IMR-90 (cell line): ENCODE results near the gene LRP1B. TPM values are rescaled to one million over a fixed set of nuclear protein-coding genes. Genes with fewer than 3 reads are reported as not detected.

Experiments
- ATAC-seq: fragments of 200-7000 bp; cut with Tn5 transposase; 2 replicates; pipeline ENCODE4 v1.9.1; 2020; ENCODE audit warnings: low read depth, mild to moderate bottlenecking, moderate library complexity
- BruUV-seq: library from RNA; stranded (reverse); fragments of 400-500 nt; replicated peaks from 2 replicates; lab custom pipeline; 2021; lab: Mats Ljungman, UMichigan
- CTCF ChIA-PET: fragments of 300-600 bp; formaldehyde crosslinking; extraction: SDS; loops from one replicate; lab custom pipeline; 2021; ENCODE audit warnings: antibody characterized with exemption; lab: Yijun Ruan, JAX
- POLR2A ChIA-PET: fragments of 300-600 bp; sonication (Branson Sonifier 250); formaldehyde crosslinking; loops from one replicate; lab custom pipeline; 2022; ENCODE audit warnings: antibody characterized with exemption; ENCODE audit not compliant: unreplicated experiment; lab: Charles Lee
- DNase-seq: peaks from one replicate; pipeline ENCODE4 v3.0.0; 2013
- H2AFZ ChIP-seq: replicated peaks from 2 replicates; pipeline ENCODE3; 2013; ENCODE audit warnings: low read length, mild to moderate bottlenecking; ENCODE audit not compliant: poor library complexity
- H2AK5ac ChIP-seq: 2 replicates; pipeline ENCODE4 v1.6.1; 2013; ENCODE audit warnings: low read depth, low read length, inconsistent platforms
- H2AK9ac ChIP-seq: replicated peaks from 2 replicates; pipeline ENCODE3; 2013; ENCODE audit warnings: mild to moderate bottlenecking, low read depth, low read length, moderate library complexity; ENCODE audit not compliant: poor library complexity
- H2BK120ac ChIP-seq: 2 replicates; pipeline ENCODE4 v1.6.1; 2013; ENCODE audit warnings: low read depth, low read length, inconsistent platforms
- H2BK15ac ChIP-seq: 3 replicates; pipeline ENCODE4 v1.6.1; 2013; ENCODE audit warnings: low read depth, low read length, inconsistent platforms
- H2BK20ac ChIP-seq: 2 replicates; pipeline ENCODE4 v1.6.1; 2013; ENCODE audit warnings: low read depth, mild to moderate bottlenecking, inconsistent platforms, low read length, moderate library complexity
- H2BK5ac ChIP-seq: 2 replicates; pipeline ENCODE4 v1.6.1; 2013; ENCODE audit warnings: mild to moderate bottlenecking, low read depth, low read length, inconsistent platforms; ENCODE audit not compliant: poor library complexity, severe bottlenecking
- H3K14ac ChIP-seq: replicated peaks from 2 replicates; pipeline ENCODE4 v1.6.1; 2013; ENCODE audit warnings: low read depth, low read length, inconsistent platforms
- H3K18ac ChIP-seq: 2 replicates; pipeline ENCODE4 v1.6.1; 2013; ENCODE audit warnings: low read depth, low read length, control low read depth
- H3K23ac ChIP-seq: 2 replicates; pipeline ENCODE4 v1.6.1; 2013; ENCODE audit warnings: low read depth, low read length, inconsistent platforms
- H3K27ac ChIP-seq: 2 replicates; pipeline ENCODE4 v1.5.1; 2013; ENCODE audit warnings: mild to moderate bottlenecking, control low read depth, low read length; ENCODE audit not compliant: insufficient read depth
- H3K27me3 ChIP-seq: 2 replicates; pipeline ENCODE4 v1.6.1; 2013; ENCODE audit warnings: low read length; ENCODE audit not compliant: control insufficient read depth, insufficient read depth
- H3K36me3 ChIP-seq: 2 replicates; pipeline ENCODE4 v1.6.1; 2013; ENCODE audit warnings: low read length, mixed read lengths; ENCODE audit not compliant: control insufficient read depth, insufficient read depth
- H3K4ac ChIP-seq: 2 replicates; pipeline ENCODE4 v1.6.1; 2013; ENCODE audit warnings: low read depth, low read length, inconsistent platforms
- H3K4me1 ChIP-seq: 2 replicates; pipeline ENCODE4 v1.6.1; 2013; ENCODE audit warnings: low read length, mixed read lengths; ENCODE audit not compliant: control insufficient read depth, insufficient read depth
- H3K4me2 ChIP-seq: 2 replicates; pipeline ENCODE4 v1.6.1; 2013; ENCODE audit warnings: low read depth, mild to moderate bottlenecking, control low read depth, low read length, moderate library complexity
- H3K4me3 ChIP-seq: 2 replicates; pipeline ENCODE4 v1.5.1; 2013; ENCODE audit warnings: low read depth, mild to moderate bottlenecking, control low read depth, low read length, moderate library complexity; ENCODE audit not compliant: insufficient read depth
- H3K56ac ChIP-seq: 2 replicates; pipeline ENCODE4 v1.6.1; 2013; ENCODE audit warnings: low read length, inconsistent platforms; ENCODE audit not compliant: insufficient read depth; ENCODE audit errors: extremely low read depth
- H3K79me1 ChIP-seq, 2 experiments: 2 replicates each; pipeline ENCODE4 v1.6.1; 2013; ENCODE audit warnings: low read length in 2 of 2, inconsistent platforms in 1 of 2, low read depth in 1 of 2
- H3K9ac ChIP-seq: 2 replicates; pipeline ENCODE4 v1.6.1; 2013; ENCODE audit warnings: low read depth, low read length, control low read depth
- H3K9me1 ChIP-seq: 2 replicates; pipeline ENCODE4 v1.6.1; 2013; ENCODE audit warnings: low read length, inconsistent platforms; ENCODE audit not compliant: insufficient read depth
- H3K9me3 ChIP-seq: 2 replicates; pipeline ENCODE4 v1.6.1; 2013; ENCODE audit warnings: low read length; ENCODE audit not compliant: control insufficient read depth, insufficient read depth
- H4K20me1 ChIP-seq: 2 replicates; pipeline ENCODE4 v1.6.1; 2013; ENCODE audit warnings: low read length, inconsistent platforms; ENCODE audit not compliant: insufficient read depth
- H4K5ac ChIP-seq: 2 replicates; pipeline ENCODE4 v1.6.1; 2013; ENCODE audit warnings: mild to moderate bottlenecking, low read depth, low read length, control low read depth
- H4K8ac ChIP-seq, 2 experiments: 2 replicates each; pipeline ENCODE4 v1.6.1; 2013; ENCODE audit warnings: low read depth in 2 of 2, low read length in 2 of 2, control low read depth in 1 of 2, inconsistent platforms in 1 of 2
- H4K91ac ChIP-seq: 2 replicates; pipeline ENCODE4 v1.6.1; 2013; ENCODE audit warnings: low read depth, low read length, inconsistent platforms; ENCODE audit not compliant: insufficient read depth
- BHLHE40 ChIP-seq: fragments of 150-350 bp; IDR thresholded peaks from 2 replicates; pipeline ENCODE4 v1.6.1; 2016; ENCODE audit warnings: mild to moderate bottlenecking, low read depth, low read length
- CHD1 ChIP-seq: IDR thresholded peaks from 2 replicates; pipeline ENCODE4 v1.6.1; 2012; ENCODE audit warnings: low read depth, low read length, improper control_type of control experiment
- NFE2L2 ChIP-seq: fragments of 150-350 bp; IDR thresholded peaks from 2 replicates; pipeline ENCODE4 v1.6.1; 2016; ENCODE audit warnings: low read depth, mild to moderate bottlenecking, low read length
- POLR2A ChIP-seq: IDR thresholded peaks from 2 replicates; pipeline ENCODE4 v1.6.1; 2012; ENCODE audit warnings: mild to moderate bottlenecking, low read depth, low read length
- RFX5 ChIP-seq: IDR thresholded peaks from 2 replicates; pipeline ENCODE4 v1.8.0; 2012; ENCODE audit warnings: low read depth, mild to moderate bottlenecking, low read length, moderate library complexity
- SMC3 ChIP-seq: fragments of 150-350 bp; IDR thresholded peaks from 2 replicates; pipeline ENCODE4 v1.6.1; 2016; ENCODE audit warnings: low read depth, mild to moderate bottlenecking, antibody characterized with exemption, low read length, moderate library complexity
- WGBS, 2 experiments: methylation state at CpG; one replicate each; pipeline versions ENCODE4 v1.1.5 to v1.1.7; 2013; ENCODE audit warnings: missing lambda C conversion rate in 2 of 2; ENCODE audit not compliant: insufficient read length in 1 of 2; ENCODE audit errors: extremely low coverage in 2 of 2; 5-methylcytosine and 5-hydroxymethylcytosine counted together
- dilution Hi-C: fragments of 300-500 bp; cut with HindIII; formaldehyde crosslinking; loops from one replicate; pipeline ENCODE4 v1.14.3; 2018; ENCODE audit warnings: low sequenced_read_pairs; ENCODE audit not compliant: unreplicated experiment
- in situ Hi-C: fragments of 300-500 bp; cut with MboI; formaldehyde crosslinking; loops from 3 replicates; pipeline ENCODE4 v1.14.3; 2019; ENCODE audit warnings: low sequenced_read_pairs, inconsistent platforms, mixed read lengths
- intact Hi-C: fragments of 100-400 bp; cut with micrococcal nuclease; formaldehyde crosslinking; loops from 2 replicates; pipeline ENCODE4 v1.10.0; 2022
- polyA plus RNA-seq, 3 experiments: library from polyadenylated mRNA; depleted of rRNA; stranded (reverse); fragments of >200 nt; gene quantifications; 2 replicates each; pipeline ENCODE4 v1.2.3, GENCODE V29; 2012; ENCODE audit warnings: low replicate concordance in 1 of 3
- total RNA-seq: library from RNA; depleted of rRNA; stranded (reverse); fragments of >200 nt; gene quantifications from 2 replicates; pipeline ENCODE4 v1.2.3, GENCODE V29; 2012

The LRP1B gene
- total and polyA plus RNA-seq, 2 of the 4 experiments (the other 2 are of a cell fraction), result under 0.01 to 0.02 TPM

DNA sequence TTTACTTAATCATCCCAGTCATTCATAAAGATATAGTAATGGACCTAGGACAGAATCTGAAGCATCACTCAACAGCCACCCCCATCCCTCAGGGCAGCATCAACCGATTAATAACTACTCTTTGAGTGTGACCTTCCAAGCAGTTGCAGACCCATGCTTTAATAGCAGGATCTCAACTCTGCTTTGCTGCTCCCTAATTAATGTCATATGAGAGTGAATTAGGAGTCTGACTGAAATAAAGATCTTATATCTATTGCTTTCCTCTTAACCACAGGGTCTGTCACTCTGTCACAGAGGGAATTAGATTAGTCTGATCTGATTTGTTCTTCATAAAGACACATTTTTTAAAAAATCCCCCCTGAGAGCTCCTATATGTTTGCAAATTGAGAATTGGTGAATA, 46.1 kb upstream of the LRP1B start:
- Histone ChIP-seq H4K8ac (no peak overlapping the region), H2BK15ac (no peak overlapping the region), H3K23ac (no peak overlapping the region), H3K9me1 (no peaks in the 10 kb centered on the region), H3K14ac (no peak overlapping the region), H3K4ac (no peak overlapping the region), H2BK120ac (no peak overlapping the region), H3K4me2 (no peak overlapping the region), H2AFZ (no peak overlapping the region), H3K18ac (no peak overlapping the region), H3K4me3 (no peak overlapping the region), H4K91ac (no peak overlapping the region), H4K5ac (no peak overlapping the region), H4K20me1 (no peaks in the 10 kb centered on the region), H3K9me3 (no peaks in the 10 kb centered on the region), H3K36me3 (no peaks in the 10 kb centered on the region), H3K79me1 (no peaks in the 10 kb centered on the region), H3K9ac (no peak overlapping the region), H3K27ac (no peak overlapping the region), H3K27me3 (no peaks in the 10 kb centered on the region), H2AK5ac (no peak overlapping the region), H2BK20ac (no peak overlapping the region), H3K4me1 (no peaks in the 10 kb centered on the region), H3K56ac (no peak overlapping the region), H2BK5ac (no peak overlapping the region), H2AK9ac (no peak overlapping the region)
- ATAC-seq (no peak), DNase-seq (no peak)
- ChIA-PET POLR2A (no interaction called here), CTCF (interaction anchor here (1.4 kb wide), 1 partner anchor 10 kb away, joined by 3 read pairs; no protein-coding TSS in a partner anchor)
- intact Hi-C loops (no loop called here), in situ Hi-C loops (no loop called here), dilution Hi-C loops (no loop called here)
- no TSS peak for BruUV-seq
- TF ChIP-seq RFX5, result no peak
- TF ChIP-seq BHLHE40, result no peak
- no peak for TF ChIP-seq NFE2L2
- no peak for TF ChIP-seq SMC3
- TF ChIP-seq POLR2A, result no peak
- TF ChIP-seq CHD1, result no peak
- WGBS, 2 experiments, result no CpG with 5 or more reads among the region's 1 CpG
